K562 (cell line): ENCODE measurements around the gene ZSCAN21. TPM values are rescaled to one million over a fixed set of nuclear protein-coding genes. Genes with fewer than 3 reads are reported as not detected.

Experiments used
- BHLHE40 ChIP-seq: IDR thresholded peaks from 2 replicates; pipeline ENCODE4 v1.6.1; 2011; ENCODE audit warnings: low read length, improper control_type of control experiment
- BRD4 ChIP-seq: fragments of 200-600 bp; sonication (generic); IDR thresholded peaks from 2 replicates; pipeline ENCODE4 v1.6.1; 2017; ENCODE audit warnings: inconsistent platforms
- EHMT2 ChIP-seq: fragments of 450-650 bp; IDR thresholded peaks from 2 replicates; pipeline ENCODE4 v1.6.1; 2018; ENCODE audit warnings: antibody characterized with exemption
- ESRRA ChIP-seq: fragments of 450-650 bp; IDR thresholded peaks from 2 replicates; pipeline ENCODE4 v1.6.1; 2014; ENCODE audit warnings: low read depth, mild to moderate bottlenecking, moderate library complexity, borderline replicate concordance
- FIP1L1 ChIP-seq: fragments of 200-400 bp; formaldehyde crosslinking; IDR thresholded peaks from 2 replicates; pipeline ENCODE4 v1.6.1; 2018; ENCODE audit warnings: mild to moderate bottlenecking, low read depth, low read length; ENCODE audit not compliant: poor library complexity, severe bottlenecking
- FOS ChIP-seq: IDR thresholded peaks from 3 replicates; pipeline ENCODE4 v1.6.1; 2011; ENCODE audit not compliant: insufficient read length; ENCODE audit errors: extremely low read depth
- FOXM1 ChIP-seq, 2 experiments: fragments of 450-650 bp in 1 of 2; sonication (generic) in 1 of 2; formaldehyde crosslinking in 1 of 2; IDR thresholded peaks; 2 replicates each; pipeline versions ENCODE4 v1.6.1 to v1.9.0; 2017 to 2022; ENCODE audit warnings: low read depth in 2 of 2, mild to moderate bottlenecking in 2 of 2, missing genetic modification reagents in 1 of 2, moderate library complexity in 1 of 2
- HMGN3 ChIP-seq: IDR thresholded peaks from 2 replicates; pipeline ENCODE4 v1.6.1; 2011; ENCODE audit warnings: borderline replicate concordance, low read depth, mild to moderate bottlenecking, mixed read lengths, low read length; ENCODE audit not compliant: insufficient read length; ENCODE audit errors: extremely low read depth
- HOMEZ ChIP-seq: fragments of 250-450 bp; sonication (Bioruptor Pico); IDR thresholded peaks from 2 replicates; pipeline ENCODE4 v1.4.0; 2020; ENCODE audit warnings: mild to moderate bottlenecking, moderate library complexity
- KLF10 ChIP-seq: fragments of 250-450 bp; sonication (Bioruptor Pico); IDR thresholded peaks from 2 replicates; pipeline ENCODE4 v1.6.1; 2021; ENCODE audit warnings: matching md5 sums
- NELFE ChIP-seq: IDR thresholded peaks from 2 replicates; pipeline ENCODE4 v1.6.1; 2011; ENCODE audit warnings: mild to moderate bottlenecking; ENCODE audit not compliant: insufficient read depth, insufficient read length
- NR2C2 ChIP-seq, 2 experiments: fragments of 200-800 bp in 1 of 2; sonication (Bioruptor generic) in 1 of 2; sonication (generic) in 1 of 2; formaldehyde crosslinking in 1 of 2; IDR thresholded peaks; 2 replicates each; pipeline versions ENCODE4 v1.6.1 to v1.8.0; 2016 to 2022; ENCODE audit warnings: mild to moderate bottlenecking in 1 of 2, missing compliant biosample characterization in 1 of 2, missing genetic modification characterization in 1 of 2, missing genetic modification reagents in 1 of 2
- PHTF2 ChIP-seq: fragments of 250-450 bp; sonication (Bioruptor Pico); IDR thresholded peaks from 2 replicates; pipeline ENCODE4 v1.5.0; 2021; ENCODE audit warnings: mild to moderate bottlenecking
- POLR2A ChIP-seq: fragments of 450-650 bp; conservative IDR thresholded peaks from 2 replicates; pipeline ENCODE4 v1.6.1; 2016
- PRDM10 ChIP-seq: fragments of 450-650 bp; IDR thresholded peaks from 2 replicates; pipeline ENCODE4 v1.6.1; 2018; ENCODE audit not compliant: partially characterized antibody
- RAD21 ChIP-seq, 2 experiments: fragments of 250-450 bp in 1 of 2; fragments of 450-650 bp in 1 of 2; sonication (Bioruptor Pico) in 1 of 2; formaldehyde crosslinking in 1 of 2; IDR thresholded peaks in 1 of 2; conservative IDR thresholded peaks in 1 of 2; 2 replicates each; pipeline versions ENCODE4 v1.4.0 to v1.8.0; 2020 to 2022; ENCODE audit warnings: mild to moderate bottlenecking in 2 of 2, moderate library complexity in 1 of 2
- SRF ChIP-seq, 2 experiments: fragments of 250-450, 450-650 bp in 1 of 2; sonication (Bioruptor Pico) in 1 of 2; sonication (generic) in 1 of 2; formaldehyde crosslinking; IDR thresholded peaks; 2 replicates each; pipeline versions ENCODE4 v1.5.0 to v1.5.1; 2020 to 2022; ENCODE audit warnings: mild to moderate bottlenecking in 1 of 2, missing genetic modification reagents in 1 of 2
- STAG1 ChIP-seq: sonication (generic); formaldehyde crosslinking; IDR thresholded peaks from 2 replicates; pipeline ENCODE4 v1.5.0; 2020; ENCODE audit warnings: missing genetic modification reagents, borderline replicate concordance
- TCF7L2 ChIP-seq: fragments of 150-350 bp; IDR thresholded peaks from 2 replicates; pipeline ENCODE4 v1.6.1; 2016; ENCODE audit warnings: low read depth, mild to moderate bottlenecking, low read length, moderate library complexity
- TEAD2 ChIP-seq: fragments of 450-650 bp; IDR thresholded peaks from 2 replicates; pipeline ENCODE4 v1.6.1; 2016; ENCODE audit warnings: missing genetic modification characterization, control low read depth, missing compliant biosample characterization
- ZNF134 ChIP-seq: fragments of 250-450 bp; sonication (Bioruptor Pico); conservative IDR thresholded peaks from 2 replicates; pipeline ENCODE4 v1.4.0; 2020
- ZNF707 ChIP-seq: fragments of 250-450 bp; sonication (Bioruptor Pico); conservative IDR thresholded peaks from 2 replicates; pipeline ENCODE4 v1.8.0; 2022; ENCODE audit warnings: inconsistent platforms, mild to moderate bottlenecking, moderate library complexity
- polyA plus RNA-seq, 8 experiments: library from polyadenylated mRNA; depleted of rRNA in 4 of 8; stranded (reverse) in 5 of 8; unstranded in 3 of 8; fragments of >200 nt; fragmentation: Nextera tagmentation in 2 of 8; fragmentation: Illumina TruSeq in 1 of 8; extraction: Ambion mirVana in 2 of 8; extraction: Trizol in 1 of 8; gene quantifications; 2 replicates each; pipeline versions ENCODE4 v1.2.1 to v1.2.3, GENCODE V29; 2011 to 2014; ENCODE audit warnings: inconsistent platforms in 1 of 8, missing spikeins in 1 of 8
- total RNA-seq, 7 experiments: library from RNA; depleted of rRNA in 6 of 7; stranded (reverse); fragments of >200 nt in 6 of 7; fragmentation: Illumina TruSeq in 2 of 7; extraction: Trizol in 2 of 7; gene quantifications; 2 replicates each; pipeline versions ENCODE4 v1.2.1 to v1.2.3, GENCODE V29; 2011 to 2021; ENCODE audit warnings: low replicate concordance in 1 of 7

Gene ZSCAN21
- total and polyA plus RNA-seq, 9 of the 15 experiments (the other 6 are each of a cell fraction or from before 2014, with no cell fraction given) = 5.9 to 15.5 (median 13.2) TPM

- TF ChIP-seq FIP1L1 (peak; percentile 62), TEAD2 (no peak), ZNF134 (CRISPR knock-in tag) (no peak), RAD21 (CRISPR knock-in tag; conservative IDR thresholded peaks at IDR 0.05 in 1 of 2, IDR thresholded peaks at IDR 0.05 in 1 of 2) (no peak), NELFE (no peak), ESRRA (peak; percentile 61; the same call in 1 of the 2 replicates), FOXM1 (IDR thresholded peaks at IDR 0.05; ENCODE audit: low read depth) (peak; percentile 72; the same call in 1 of the 2 replicates), FOXM1 (CRISPR knock-in tag; IDR thresholded peaks at IDR 0.05; ENCODE audit: low read depth) (no peak; the same call in 1 of the 2 replicates), TCF7L2 (no peak), POLR2A (peak; percentile 96), KLF10 (no peak), PRDM10 (no peak), NR2C2 (CRISPR knock-in tag; IDR thresholded peaks at IDR 0.05) (no peak), NR2C2 (tag; IDR thresholded peaks at IDR 0.05) (0 out of 2 replicates have a peak, but pooled peaks have one; percentile 58), SRF (CRISPR knock-in tag; IDR thresholded peaks at IDR 0.05) (peak in 1 of 2 experiments; percentile 84; a peak in 2 of 4 replicates), STAG1 (no peak), BRD4 (peak; percentile 97), FOS (peak; percentile 89), HOMEZ (CRISPR knock-in tag) (no peak), BHLHE40 (peak; percentile 92), EHMT2 (no peak), HMGN3 (peak; percentile 26), PHTF2 (CRISPR knock-in tag) (no peak; the same call in 1 of the 2 replicates), ZNF707 (no peak)
Measured at GRCh38 chr7:100101016-100101862, 51.7 kb downstream of the ZSCAN21 start, which contains the start of the genes AP4M1 and MCM7 (continued).
